Adrenal gland (tissue), 12 donors: ENCODE measurements around the gene ADAMTSL1. TPM values are rescaled to one million over a fixed set of nuclear protein-coding genes. Genes with fewer than 3 reads are reported as not detected.

Experiments used
- DNase-seq, 7 donors: peaks; one replicate each; pipeline ENCODE4 v3.0.0-alpha.2; 2019 to 2020
- H3K27ac ChIP-seq, 5 donors: fragments of 200-600 bp; sonication (generic) in 4 of 5; 1 replicate in 3 of 5; 2 replicates in 2 of 5; pipeline versions ENCODE4 v1.5.1 to v1.8.0; 2016 to 2020; ENCODE audit warnings: mild to moderate bottlenecking in 1 of 5
- H3K27me3 ChIP-seq: fragments of 200-600 bp; 2 replicates; pipeline ENCODE4 v1.8.0; 2021
- H3K36me3 ChIP-seq, 2 donors: fragments of 200-600 bp; replicated peaks in 1 of 2; 1 replicate in 1 of 2; 2 replicates in 1 of 2; pipeline versions ENCODE4 v1.5.1 to v1.8.0; 2018 to 2022
- H3K4me1 ChIP-seq, 2 donors: fragments of 200-600 bp; replicated peaks in 1 of 2; 1 replicate in 1 of 2; 2 replicates in 1 of 2; pipeline versions ENCODE4 v1.5.1 to v1.8.0; 2018 to 2021
- H3K4me3 ChIP-seq, 4 donors: fragments of 200-600 bp; sonication (generic) in 3 of 4; one replicate each; pipeline ENCODE4 v1.5.1; 2016 to 2018
- H3K9me3 ChIP-seq, 3 donors: fragments of 200-600 bp; sonication (generic) in 1 of 3; replicated peaks in 1 of 3; 1 replicate in 2 of 3; 2 replicates in 1 of 3; pipeline versions ENCODE4 v1.5.1 to v1.8.0; 2016 to 2021
- CTCF ChIP-seq, 6 experiments: fragments of 450-650 bp in 4 of 6; fragments of 200-600 bp in 2 of 6; sonication (generic) in 1 of 6; IDR thresholded peaks; 1 replicate in 5 of 6; 2 replicates in 1 of 6; pipeline versions ENCODE4 v1.5.1 to v1.8.0; 2016 to 2021; ENCODE audit warnings: antibody characterized with exemption in 6 of 6, mild to moderate bottlenecking in 2 of 6, moderate library complexity in 1 of 6
- POLR2A ChIP-seq, 2 donors: fragments of 450-650 bp; IDR thresholded peaks; one replicate each; pipeline ENCODE4 v1.6.1; 2017; ENCODE audit warnings: antibody characterized with exemption in 2 of 2, mild to moderate bottlenecking in 2 of 2, moderate library complexity in 1 of 2
- WGBS, 4 donors: extraction: QIAGEN DNeasy Blood & Tissue Kit in 2 of 4; methylation state at CpG; one replicate each; pipeline versions ENCODE4 v1.1.5 to v1.1.7; 2013 to 2017; 5-methylcytosine and 5-hydroxymethylcytosine counted together
- intact Hi-C, 2 donors: fragments of 100-400 bp; cut with DNase I; formaldehyde crosslinking; loops; one replicate each; pipeline versions ENCODE4 v1.14.1 to v1.15.0; 2022 to 2023
- polyA plus RNA-seq, 3 donors: library from polyadenylated mRNA; stranded (reverse); fragments of 200-250 nt in 2 of 3; fragments of 350-450 nt in 1 of 3; fragmentation: Illumina TruSeq in 1 of 3; extraction: RNeasy Lipid Tissue Mini Kit (QIAGEN cat#74804) in 1 of 3; gene quantifications; one replicate each; pipeline ENCODE4 v1.2.3, GENCODE V29; 2013 to 2014
- total RNA-seq, 9 donors: library from RNA; depleted of rRNA in 4 of 9; stranded (reverse); fragments of >200 nt in 4 of 9; fragments of 120-200 nt in 1 of 9; fragmentation: NEBNext Ultra II Directional in 1 of 9; extraction: Animal tissue kit (Norgen Biotek cat#: 25700) in 1 of 9; gene quantifications; one replicate each; pipeline versions ENCODE4 v1.1.0 to v1.2.4, GENCODE V29; 2013 to 2023
- donor health status: healthy with polysubstance abuse.
- donor health status: Bipolar disorder and iron deficiency.
- donor health status: DM: yes; HTN: yes; CAD: no.
- donor health status: DM: no; HTN: no; CAD: no.
- donor health status: DM: no; HTN: no; CAD: no.
- donor health status: DM: yes; HTN: yes; CAD: no.

Gene ADAMTSL1
- total and polyA plus RNA-seq, 12 donors, result 4.9 to 38.1 (median 20.6) TPM

- Histone ChIP-seq H3K4me3 (no peak overlapping the region), H3K36me3 (no peaks in the 10 kb centered on the region), H3K27ac (no peak overlapping the region), H3K9me3 (no peaks in the 10 kb centered on the region), H3K27me3 (no peaks in the 10 kb centered on the region), H3K4me1 (no peaks in the 10 kb centered on the region)
- WGBS, 4 donors, result 67 to 85% (median 79%) methylated on average over 2 of the region's 2 CpGs
- TF ChIP-seq CTCF (IDR thresholded peaks at IDR 0.05) (no peak), POLR2A (IDR thresholded peaks at IDR 0.05) (no peak)
- intact Hi-C loops, result no loop called here
- no peak for DNase-seq
Observed at GRCh38 chr9:18676525-18676924, 202.6 kb downstream of the ADAMTSL1 start.

GRCh38 chr9:18678821-18679590 is 205.1 kb downstream of the ADAMTSL1 start:
- Histone ChIP-seq H3K4me3 (no peak overlapping the region), H3K36me3 (no peaks in the 10 kb centered on the region), H3K4me1 (no peaks in the 10 kb centered on the region), H3K9me3 (no peaks in the 10 kb centered on the region), H3K27me3 (no peaks in the 10 kb centered on the region), H3K27ac (no peak overlapping the region)
- intact Hi-C loops, result no loop called here
- DNase-seq, result no peak
- TF ChIP-seq POLR2A (IDR thresholded peaks at IDR 0.05) (no peak), CTCF (IDR thresholded peaks at IDR 0.05) (no peak)
- 59 to 71% (median 65%) methylated on average over 1 of the region's 1 CpG for WGBS, 4 donors

GRCh38 chr9:18682907-18683306 is 209.0 kb downstream of the ADAMTSL1 start:
- TF ChIP-seq CTCF (IDR thresholded peaks at IDR 0.05) (no peak), POLR2A (IDR thresholded peaks at IDR 0.05) (no peak)
- Histone ChIP-seq H3K4me1 (no peaks in the 10 kb centered on the region), H3K9me3 (no peaks in the 10 kb centered on the region), H3K4me3 (no peak overlapping the region), H3K27me3 (no peaks in the 10 kb centered on the region), H3K27ac (no peak overlapping the region), H3K36me3 (no peaks in the 10 kb centered on the region)
- intact Hi-C loops, result no loop called here
- WGBS, 4 donors, result 77 to 94% (median 80%) methylated on average over 6 of the region's 6 CpGs
- DNase-seq, result no peak

- Histone ChIP-seq H3K27me3 (no peaks in the 10 kb centered on the region), H3K9me3 (no peaks in the 10 kb centered on the region), H3K36me3 (no peaks in the 10 kb centered on the region), H3K4me3 (no peak overlapping the region), H3K4me1 (no peaks in the 10 kb centered on the region), H3K27ac (no peak overlapping the region)
- no peak for TF ChIP-seq POLR2A (IDR thresholded peaks at IDR 0.05)
- TF ChIP-seq CTCF (IDR thresholded peaks at IDR 0.05), result no peak
- 93 to 97% (median 95%) methylated on average over 12 of the region's 12 CpGs for WGBS, 4 donors
- DNase-seq, result no peak
- intact Hi-C loops, result no loop called here
Observed at GRCh38 chr9:18683312-18683711, 209.4 kb downstream of the ADAMTSL1 start.
